Astrocyte (in vitro differentiated cells and primary cell): ENCODE measurements around the gene TMEM161A.

Experiments
- EZH2 ChIP-seq: IDR thresholded peaks from 2 replicates; pipeline ENCODE4 v1.6.1; 2012; ENCODE audit warnings: mild to moderate bottlenecking, low read length, inconsistent platforms; ENCODE audit not compliant: insufficient read depth
- TF ChIP-seq, protein P1 (sequence below): IDR thresholded peaks from 2 replicates; pipeline ENCODE4 v1.5.1; 2011; ENCODE audit warnings: low read depth, mild to moderate bottlenecking, inconsistent platforms, low read length, moderate library complexity; ENCODE audit not compliant: insufficient read depth

GRCh38 chr19:19170873-19171672, 32.8 kb upstream of the TMEM161A start:
- TF ChIP-seq, protein P1, sequence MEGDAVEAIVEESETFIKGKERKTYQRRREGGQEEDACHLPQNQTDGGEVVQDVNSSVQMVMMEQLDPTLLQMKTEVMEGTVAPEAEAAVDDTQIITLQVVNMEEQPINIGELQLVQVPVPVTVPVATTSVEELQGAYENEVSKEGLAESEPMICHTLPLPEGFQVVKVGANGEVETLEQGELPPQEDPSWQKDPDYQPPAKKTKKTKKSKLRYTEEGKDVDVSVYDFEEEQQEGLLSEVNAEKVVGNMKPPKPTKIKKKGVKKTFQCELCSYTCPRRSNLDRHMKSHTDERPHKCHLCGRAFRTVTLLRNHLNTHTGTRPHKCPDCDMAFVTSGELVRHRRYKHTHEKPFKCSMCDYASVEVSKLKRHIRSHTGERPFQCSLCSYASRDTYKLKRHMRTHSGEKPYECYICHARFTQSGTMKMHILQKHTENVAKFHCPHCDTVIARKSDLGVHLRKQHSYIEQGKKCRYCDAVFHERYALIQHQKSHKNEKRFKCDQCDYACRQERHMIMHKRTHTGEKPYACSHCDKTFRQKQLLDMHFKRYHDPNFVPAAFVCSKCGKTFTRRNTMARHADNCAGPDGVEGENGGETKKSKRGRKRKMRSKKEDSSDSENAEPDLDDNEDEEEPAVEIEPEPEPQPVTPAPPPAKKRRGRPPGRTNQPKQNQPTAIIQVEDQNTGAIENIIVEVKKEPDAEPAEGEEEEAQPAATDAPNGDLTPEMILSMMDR, result no peak
- TF ChIP-seq EZH2, result no peak
